Tibial nerve (tissue), 4 donors: Measurements from ENCODE around the gene DCAF6. TPM values are rescaled to one million over a fixed set of nuclear protein-coding genes. Genes with fewer than 3 reads are reported as not detected.
A peak's percentile ranks its signal among the peaks of the same experiment; 100 is the strongest.
"Not testable (repeated sequence)": the region's sequence is repeated elsewhere in the genome, so short reads cannot be mapped to it uniquely, and the experiment has no call there.

ENCODE experiments used
- DNase-seq, 2 donors: peaks; one replicate each; pipeline ENCODE4 v3.0.0-alpha.2; 2019; ENCODE audit warnings: low spot score in 2 of 2
- H3K27ac ChIP-seq, 4 donors: fragments of 200-600 bp; sonication (generic) in 3 of 4; one replicate each; pipeline ENCODE4 v1.5.1; 2017 to 2019; ENCODE audit warnings: mild to moderate bottlenecking in 1 of 4
- H3K27me3 ChIP-seq, 2 donors: fragments of 200-600 bp; sonication (generic) in 1 of 2; one replicate each; pipeline versions ENCODE4 v1.5.1 to v1.6.0; 2017 to 2019
- H3K36me3 ChIP-seq, 3 donors: fragments of 200-600 bp; sonication (generic); one replicate each; pipeline ENCODE4 v1.5.1; 2018 to 2019
- H3K4me1 ChIP-seq, 4 donors: fragments of 200-600 bp; sonication (generic) in 3 of 4; one replicate each; pipeline ENCODE4 v1.5.1; 2017 to 2019
- H3K4me3 ChIP-seq, 4 donors: fragments of 200-600 bp; sonication (generic) in 3 of 4; one replicate each; pipeline ENCODE4 v1.5.1; 2017 to 2019; ENCODE audit warnings: mild to moderate bottlenecking in 1 of 4, moderate library complexity in 1 of 4
- H3K9me3 ChIP-seq, 4 donors: fragments of 200-600 bp; sonication (generic) in 3 of 4; one replicate each; pipeline ENCODE4 v1.5.1; 2017 to 2019
- EP300 ChIP-seq, 2 donors: sonication (generic); formaldehyde crosslinking; IDR thresholded peaks; one replicate each; pipeline ENCODE4 v1.6.1; 2017; ENCODE audit warnings: antibody characterized with exemption in 2 of 2, mild to moderate bottlenecking in 1 of 2
- POLR2A ChIP-seq, 2 donors: fragments of 450-650 bp; IDR thresholded peaks; one replicate each; pipeline ENCODE4 v1.6.1; 2017; ENCODE audit warnings: antibody characterized with exemption in 2 of 2, mild to moderate bottlenecking in 2 of 2, moderate library complexity in 2 of 2
- WGBS, 2 donors: methylation state at CpG; one replicate each; pipeline ENCODE4 v1.1.5; 2018; 5-methylcytosine and 5-hydroxymethylcytosine counted together
- total RNA-seq, 4 donors: library from RNA; depleted of rRNA; stranded (reverse); fragments of >200 nt; gene quantifications; one replicate each; pipeline ENCODE4 v1.1.0, GENCODE V29; 2016
- TF ChIP-seq, protein P1 (sequence below), 5 experiments: fragments of 200-600 bp in 3 of 5; fragments of 450-650 bp in 2 of 5; sonication (generic) in 3 of 5; IDR thresholded peaks; one replicate each; pipeline ENCODE4 v1.5.1; 2016 to 2019; ENCODE audit warnings: antibody characterized with exemption in 5 of 5, mild to moderate bottlenecking in 3 of 5, moderate library complexity in 2 of 5

Gene DCAF6, protein sequence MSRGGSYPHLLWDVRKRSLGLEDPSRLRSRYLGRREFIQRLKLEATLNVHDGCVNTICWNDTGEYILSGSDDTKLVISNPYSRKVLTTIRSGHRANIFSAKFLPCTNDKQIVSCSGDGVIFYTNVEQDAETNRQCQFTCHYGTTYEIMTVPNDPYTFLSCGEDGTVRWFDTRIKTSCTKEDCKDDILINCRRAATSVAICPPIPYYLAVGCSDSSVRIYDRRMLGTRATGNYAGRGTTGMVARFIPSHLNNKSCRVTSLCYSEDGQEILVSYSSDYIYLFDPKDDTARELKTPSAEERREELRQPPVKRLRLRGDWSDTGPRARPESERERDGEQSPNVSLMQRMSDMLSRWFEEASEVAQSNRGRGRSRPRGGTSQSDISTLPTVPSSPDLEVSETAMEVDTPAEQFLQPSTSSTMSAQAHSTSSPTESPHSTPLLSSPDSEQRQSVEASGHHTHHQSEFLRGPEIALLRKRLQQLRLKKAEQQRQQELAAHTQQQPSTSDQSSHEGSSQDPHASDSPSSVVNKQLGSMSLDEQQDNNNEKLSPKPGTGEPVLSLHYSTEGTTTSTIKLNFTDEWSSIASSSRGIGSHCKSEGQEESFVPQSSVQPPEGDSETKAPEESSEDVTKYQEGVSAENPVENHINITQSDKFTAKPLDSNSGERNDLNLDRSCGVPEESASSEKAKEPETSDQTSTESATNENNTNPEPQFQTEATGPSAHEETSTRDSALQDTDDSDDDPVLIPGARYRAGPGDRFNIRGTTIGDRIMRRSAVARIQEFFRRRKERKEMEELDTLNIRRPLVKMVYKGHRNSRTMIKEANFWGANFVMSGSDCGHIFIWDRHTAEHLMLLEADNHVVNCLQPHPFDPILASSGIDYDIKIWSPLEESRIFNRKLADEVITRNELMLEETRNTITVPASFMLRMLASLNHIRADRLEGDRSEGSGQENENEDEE
- 100 to 1,000 TPM in 1 of 4 donors, 10 to 100 TPM in 3; 75.7 to 118 (median 77.4) TPM for total RNA-seq

DNA sequence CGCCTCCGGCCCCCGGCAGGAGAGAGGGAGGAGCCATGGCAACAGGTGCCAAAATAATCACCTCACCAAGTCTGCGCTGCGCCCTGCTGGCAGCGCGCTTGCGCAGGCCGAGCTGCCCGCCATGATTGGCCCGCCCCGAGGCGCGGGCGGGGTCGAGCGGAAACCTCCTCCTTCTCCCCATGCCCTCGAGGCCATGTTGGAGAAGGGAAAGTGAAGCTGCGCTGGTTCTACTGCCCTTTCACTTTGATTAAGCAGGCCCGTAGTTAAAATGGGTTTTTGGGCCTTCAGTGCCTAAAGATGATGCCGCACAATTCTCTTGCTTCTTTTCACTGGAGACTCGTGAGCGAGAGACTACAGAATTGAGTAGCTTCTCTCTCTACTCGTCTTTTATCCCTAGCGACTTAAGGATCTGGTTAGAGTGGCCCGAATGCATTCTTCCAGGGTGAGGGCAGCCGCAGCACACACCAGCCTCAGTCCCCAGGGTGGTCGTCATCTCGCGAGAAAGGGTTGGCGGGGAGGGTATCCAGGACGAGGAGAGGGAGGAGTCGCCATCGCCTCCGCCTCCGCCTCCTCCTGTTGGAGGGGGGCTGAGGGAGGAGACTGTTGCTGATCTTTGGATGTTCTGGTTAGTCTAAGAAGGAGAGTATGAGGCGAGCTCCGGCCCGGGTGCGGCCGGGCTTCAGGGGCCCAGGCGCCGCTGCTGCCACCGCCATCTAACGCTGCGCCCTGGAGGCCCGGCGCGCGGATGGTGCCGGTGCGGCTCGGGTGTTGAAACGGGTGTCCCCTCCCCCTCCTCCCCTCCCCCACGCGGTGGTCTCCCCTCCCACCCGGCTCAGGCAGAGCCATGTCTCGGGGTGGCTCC, at the start of gene DCAF6:
Gene DCAF6 (plus strand): TSS at position 616 of the 862 bp plus-strand sequence. CDS start 229 bp downstream, at position 845.
- DNase-seq = peak; percentile 96 to 98
- WGBS, 2 donors = 0 to 1% methylated on average over 35 to 57 of the region's 58 CpGs
- H3K27ac ChIP-seq = peak within 1 kb of the TSS; percentile 94 to 99 (median 96)
- H3K27me3 ChIP-seq = no peaks in the 10 kb centered on the region
- TF ChIP-seq EP300 (IDR thresholded peaks at IDR 0.05) (peak; percentile 65 to 86), POLR2A (IDR thresholded peaks at IDR 0.05) (peak; percentile 70 to 89)
- TF ChIP-seq, protein P1, sequence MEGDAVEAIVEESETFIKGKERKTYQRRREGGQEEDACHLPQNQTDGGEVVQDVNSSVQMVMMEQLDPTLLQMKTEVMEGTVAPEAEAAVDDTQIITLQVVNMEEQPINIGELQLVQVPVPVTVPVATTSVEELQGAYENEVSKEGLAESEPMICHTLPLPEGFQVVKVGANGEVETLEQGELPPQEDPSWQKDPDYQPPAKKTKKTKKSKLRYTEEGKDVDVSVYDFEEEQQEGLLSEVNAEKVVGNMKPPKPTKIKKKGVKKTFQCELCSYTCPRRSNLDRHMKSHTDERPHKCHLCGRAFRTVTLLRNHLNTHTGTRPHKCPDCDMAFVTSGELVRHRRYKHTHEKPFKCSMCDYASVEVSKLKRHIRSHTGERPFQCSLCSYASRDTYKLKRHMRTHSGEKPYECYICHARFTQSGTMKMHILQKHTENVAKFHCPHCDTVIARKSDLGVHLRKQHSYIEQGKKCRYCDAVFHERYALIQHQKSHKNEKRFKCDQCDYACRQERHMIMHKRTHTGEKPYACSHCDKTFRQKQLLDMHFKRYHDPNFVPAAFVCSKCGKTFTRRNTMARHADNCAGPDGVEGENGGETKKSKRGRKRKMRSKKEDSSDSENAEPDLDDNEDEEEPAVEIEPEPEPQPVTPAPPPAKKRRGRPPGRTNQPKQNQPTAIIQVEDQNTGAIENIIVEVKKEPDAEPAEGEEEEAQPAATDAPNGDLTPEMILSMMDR (IDR thresholded peaks at IDR 0.05) = peak in 2 of 5 experiments; percentile 22 to 25
- H3K4me1 ChIP-seq = peaks cover 0 to 47% (median 19%) of the 10 kb centered on the region in 4 donors
- peak within 1 kb of the TSS; percentile 85 to 100 (median 96) for H3K4me3 ChIP-seq
- H3K9me3 ChIP-seq = no peaks in the 10 kb centered on the region
- no peaks in the 10 kb centered on the region for H3K36me3 ChIP-seq

DNA sequence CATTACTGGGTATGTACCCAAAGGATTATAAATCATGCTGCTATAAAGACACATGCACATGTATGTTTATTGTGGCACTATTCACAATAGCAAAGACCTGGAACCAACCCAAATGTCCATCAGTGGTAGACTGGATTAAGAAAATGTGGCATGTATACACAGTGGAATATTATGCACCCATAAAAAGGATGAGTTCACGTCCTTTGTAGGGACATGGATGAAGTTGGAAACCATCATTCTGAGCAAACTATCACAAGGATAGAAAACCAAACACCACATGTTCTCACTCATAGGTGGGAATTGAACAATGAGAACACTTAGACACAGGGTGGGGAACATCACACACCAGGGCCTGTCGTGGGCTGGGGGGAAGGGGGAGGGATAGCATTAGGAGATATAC, 49.3 kb upstream of the DCAF6 start:
- H3K9me3 ChIP-seq, H3K4me1 ChIP-seq, H3K4me3 ChIP-seq, H3K36me3 ChIP-seq, H3K27me3 ChIP-seq, DNase-seq, H3K27ac ChIP-seq: not testable (repeated sequence)
- WGBS, 2 donors = 88 to 97% methylated on average over 2 of the region's 2 CpGs

DNA sequence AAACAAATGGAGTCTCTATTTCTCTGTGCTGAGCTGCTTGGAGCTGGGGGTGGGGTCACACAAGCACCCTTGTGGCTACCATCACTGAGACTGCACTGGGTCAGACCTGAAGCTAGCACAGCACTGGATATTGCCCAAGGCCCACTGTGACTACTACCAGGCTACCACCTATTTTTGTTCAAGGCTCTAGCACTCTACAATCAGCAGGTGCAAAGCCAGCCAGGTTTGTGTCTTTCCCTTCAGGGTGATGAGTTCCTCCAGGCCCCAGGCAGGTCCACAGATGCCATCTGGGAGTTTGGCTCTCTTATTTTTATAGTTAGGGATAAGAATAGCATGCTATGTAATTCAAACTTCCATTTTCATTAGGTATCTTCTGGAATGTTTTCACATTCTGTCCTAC, 46.1 kb upstream of the DCAF6 start:
- Histone ChIP-seq H3K4me1 (no peaks in the 10 kb centered on the region), H3K27ac (no peak overlapping the region), H3K4me3 (no peak overlapping the region), H3K36me3 (no peaks in the 10 kb centered on the region), H3K27me3 (no peaks in the 10 kb centered on the region), H3K9me3 (no peaks in the 10 kb centered on the region)
- TF ChIP-seq, protein P1 (IDR thresholded peaks at IDR 0.05) = no peak
- TF ChIP-seq POLR2A (IDR thresholded peaks at IDR 0.05) (no peak), EP300 (IDR thresholded peaks at IDR 0.05) (no peak)
- DNase-seq = no peak

DNA sequence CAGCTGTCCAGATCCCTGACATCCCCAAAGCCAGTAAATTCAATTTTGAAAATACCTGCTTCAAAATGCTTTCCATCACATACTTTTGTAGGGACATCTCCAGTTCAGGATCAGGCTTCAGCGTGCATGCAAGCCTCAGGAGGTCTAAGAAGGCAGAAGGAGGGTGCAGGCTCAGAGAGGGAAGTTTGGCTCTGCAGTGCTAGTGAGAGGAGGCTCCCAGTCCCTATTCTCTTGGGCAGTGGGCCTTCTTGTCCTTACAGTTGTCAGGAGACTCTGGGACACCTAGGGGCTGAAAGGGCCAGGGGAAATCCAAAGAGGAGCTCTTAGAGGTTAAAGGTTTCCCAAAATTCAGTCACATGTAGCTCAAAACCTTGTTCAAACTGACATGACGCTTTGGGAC, 42.7 kb upstream of the DCAF6 start:
- H3K4me3 ChIP-seq = no peak overlapping the region
- TF ChIP-seq, protein P1 (IDR thresholded peaks at IDR 0.05) = no peak
- TF ChIP-seq POLR2A (IDR thresholded peaks at IDR 0.05) (no peak), EP300 (IDR thresholded peaks at IDR 0.05) (no peak)
- WGBS, 2 donors = 72 to 75% methylated on average over 2 of the region's 2 CpGs
- no peak overlapping the region for H3K27ac ChIP-seq
- no peaks in the 10 kb centered on the region for H3K36me3 ChIP-seq
- no peaks in the 10 kb centered on the region for H3K4me1 ChIP-seq
- DNase-seq = no peak
- H3K27me3 ChIP-seq = no peaks in the 10 kb centered on the region
- H3K9me3 ChIP-seq = no peaks in the 10 kb centered on the region

DNA sequence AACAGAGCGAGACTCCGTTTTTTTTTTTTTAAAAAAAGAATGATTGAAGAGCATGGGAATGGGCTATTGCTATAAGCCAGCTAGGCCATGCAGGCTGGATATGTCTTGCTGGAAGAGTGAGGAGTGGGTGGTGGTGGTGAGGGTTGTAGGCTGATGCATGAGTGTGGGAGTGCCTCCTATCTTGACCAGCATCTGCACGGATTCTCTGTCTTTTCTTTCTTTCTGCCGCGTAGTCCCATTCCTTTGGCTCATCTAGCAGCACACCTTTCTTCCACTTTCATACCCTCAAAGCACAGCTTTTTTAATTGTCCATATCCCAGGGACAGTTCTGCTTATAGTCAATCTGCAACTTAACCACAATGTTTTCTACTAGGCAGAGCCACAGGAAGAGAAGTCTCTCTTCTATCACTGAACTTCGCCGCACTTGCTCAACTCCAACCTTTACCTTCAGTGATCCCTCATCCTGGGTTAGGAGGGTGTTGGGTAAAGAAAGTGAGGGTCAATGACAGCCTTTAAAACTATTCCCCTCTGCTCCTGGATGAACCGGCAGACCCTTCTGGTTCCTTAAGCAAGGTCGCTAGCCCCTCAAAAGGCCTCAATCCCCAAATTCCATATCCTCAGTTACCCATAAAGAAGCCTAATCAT, 37.8 kb upstream of the DCAF6 start:
- WGBS, 2 donors = 88 to 93% methylated on average over 9 of the region's 9 CpGs
- Histone ChIP-seq H3K27me3 (no peaks in the 10 kb centered on the region), H3K4me1 (no peaks in the 10 kb centered on the region), H3K36me3 (no peaks in the 10 kb centered on the region), H3K27ac (no peak overlapping the region), H3K9me3 (no peaks in the 10 kb centered on the region), H3K4me3 (no peak overlapping the region)
- TF ChIP-seq EP300 (IDR thresholded peaks at IDR 0.05) = no peak
- no peak for TF ChIP-seq POLR2A (IDR thresholded peaks at IDR 0.05)
- no peak for DNase-seq
